Erythroblast (primary cell): Measurements from ENCODE around the gene ZWILCH.

Experiments used
- GATA1 ChIP-seq: IDR thresholded peaks from 2 replicates; pipeline ENCODE4 v1.6.1; 2011; ENCODE audit warnings: low read depth, mild to moderate bottlenecking, control low read depth, low read length, moderate library complexity
- POLR2A ChIP-seq: IDR thresholded peaks from 2 replicates; pipeline ENCODE4 v1.6.1; 2011; ENCODE audit warnings: mild to moderate bottlenecking, low read length

DNA sequence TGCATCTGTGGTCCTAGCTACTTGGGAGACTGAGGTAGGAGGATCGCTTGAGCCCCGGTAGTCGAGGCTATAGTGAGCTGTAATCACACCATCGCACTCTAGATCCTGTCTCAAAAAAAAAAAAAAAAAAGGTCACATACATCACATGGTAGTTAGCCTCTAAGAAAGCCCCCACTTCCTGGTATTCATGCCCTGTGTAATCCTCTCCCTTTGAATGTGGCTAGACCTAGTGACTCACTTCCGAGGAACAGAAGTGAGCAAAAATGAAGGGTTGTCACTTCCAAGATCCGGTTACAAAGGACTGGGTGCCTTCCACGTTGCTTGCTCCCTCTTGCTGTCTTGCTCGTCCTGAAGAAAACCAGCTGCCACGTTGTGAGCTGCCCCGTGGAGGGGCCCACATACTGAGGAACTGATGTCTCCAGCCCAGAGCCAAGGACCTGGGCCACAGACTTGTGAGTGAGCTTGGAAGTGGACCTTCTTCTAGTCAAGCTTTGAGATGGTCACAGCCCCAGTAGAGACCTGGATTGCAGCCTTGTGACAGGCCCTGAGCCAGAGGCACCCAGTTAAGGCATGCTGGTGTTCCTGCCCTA lies 73.3 kb downstream of the ZWILCH start:
- TF ChIP-seq POLR2A: no peak
- TF ChIP-seq GATA1: no peak
